ENCODE measurements around the gene TRANK1. TPM values are rescaled to one million over a fixed set of nuclear protein-coding genes. Genes with fewer than 3 reads are reported as not detected.

Gene TRANK1
- total and polyA plus RNA-seq, 8 donors = 1.7 to 14.6 (median 3.4) TPM

DNA sequence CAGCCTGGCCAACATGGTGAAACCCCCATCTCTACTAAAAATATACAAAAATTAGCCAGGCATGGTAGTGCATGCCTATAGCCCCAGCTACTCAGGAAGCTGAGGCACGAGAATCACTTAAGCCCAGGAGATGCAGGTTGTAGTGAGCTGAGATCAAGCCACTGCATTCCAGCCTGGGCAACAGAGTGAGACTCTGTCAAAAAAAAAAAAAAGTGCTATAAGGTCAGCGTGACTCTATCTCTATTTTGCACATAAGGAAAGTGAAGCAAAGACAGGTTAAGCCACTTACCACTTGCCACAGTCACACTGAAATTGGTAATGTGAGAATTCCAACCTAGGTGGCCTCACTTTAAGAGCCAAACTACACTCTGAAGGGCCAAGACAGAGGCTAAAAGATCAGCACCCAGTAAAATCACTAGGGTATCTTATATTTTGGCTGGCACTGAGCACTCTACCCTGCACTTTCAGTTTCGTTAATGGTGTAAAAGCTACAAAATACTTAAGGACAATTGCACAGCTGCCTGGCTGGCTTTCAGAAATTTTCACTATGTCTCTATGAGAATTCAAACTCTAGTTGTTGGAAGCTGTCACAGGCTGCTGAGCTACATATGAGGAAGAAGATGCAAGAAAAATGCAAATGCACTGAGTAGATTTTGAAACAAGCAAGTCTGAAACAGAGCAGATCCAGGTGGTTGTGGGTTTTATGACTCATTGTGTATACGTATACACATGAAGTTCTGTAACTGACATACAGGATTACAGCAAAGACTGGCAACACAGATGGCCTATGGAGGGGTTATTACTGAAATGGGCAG, 32.7 kb downstream of the TRANK1 start:
- intact Hi-C loops (cut with DNase I) = no loop called here
- FAIRE-seq (no peak), ATAC-seq (peak; percentile 47 to 85 (median 73)), DNase-seq (no peak)
- H3K4me3 ChIP-seq = peak overlapping the region in 1 of 4 donors; percentile 11
- peaks cover 0 to 7% (median 0%) of the 10 kb centered on the region in 3 donors for H3K4me1 ChIP-seq
- no peaks in the 10 kb centered on the region for H3K36me3 ChIP-seq
- H3K27ac ChIP-seq = peak overlapping the region in 2 of 4 donors; percentile 40 to 65
- WGBS, 2 donors = 63 to 68% methylated on average over 4 of the region's 4 CpGs
- H3K9me3 ChIP-seq = no peaks in the 10 kb centered on the region
- TF ChIP-seq, protein P1, sequence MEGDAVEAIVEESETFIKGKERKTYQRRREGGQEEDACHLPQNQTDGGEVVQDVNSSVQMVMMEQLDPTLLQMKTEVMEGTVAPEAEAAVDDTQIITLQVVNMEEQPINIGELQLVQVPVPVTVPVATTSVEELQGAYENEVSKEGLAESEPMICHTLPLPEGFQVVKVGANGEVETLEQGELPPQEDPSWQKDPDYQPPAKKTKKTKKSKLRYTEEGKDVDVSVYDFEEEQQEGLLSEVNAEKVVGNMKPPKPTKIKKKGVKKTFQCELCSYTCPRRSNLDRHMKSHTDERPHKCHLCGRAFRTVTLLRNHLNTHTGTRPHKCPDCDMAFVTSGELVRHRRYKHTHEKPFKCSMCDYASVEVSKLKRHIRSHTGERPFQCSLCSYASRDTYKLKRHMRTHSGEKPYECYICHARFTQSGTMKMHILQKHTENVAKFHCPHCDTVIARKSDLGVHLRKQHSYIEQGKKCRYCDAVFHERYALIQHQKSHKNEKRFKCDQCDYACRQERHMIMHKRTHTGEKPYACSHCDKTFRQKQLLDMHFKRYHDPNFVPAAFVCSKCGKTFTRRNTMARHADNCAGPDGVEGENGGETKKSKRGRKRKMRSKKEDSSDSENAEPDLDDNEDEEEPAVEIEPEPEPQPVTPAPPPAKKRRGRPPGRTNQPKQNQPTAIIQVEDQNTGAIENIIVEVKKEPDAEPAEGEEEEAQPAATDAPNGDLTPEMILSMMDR (IDR thresholded peaks at IDR 0.05) = no peak
- H3K27me3 ChIP-seq = no peaks in the 10 kb centered on the region

DNA sequence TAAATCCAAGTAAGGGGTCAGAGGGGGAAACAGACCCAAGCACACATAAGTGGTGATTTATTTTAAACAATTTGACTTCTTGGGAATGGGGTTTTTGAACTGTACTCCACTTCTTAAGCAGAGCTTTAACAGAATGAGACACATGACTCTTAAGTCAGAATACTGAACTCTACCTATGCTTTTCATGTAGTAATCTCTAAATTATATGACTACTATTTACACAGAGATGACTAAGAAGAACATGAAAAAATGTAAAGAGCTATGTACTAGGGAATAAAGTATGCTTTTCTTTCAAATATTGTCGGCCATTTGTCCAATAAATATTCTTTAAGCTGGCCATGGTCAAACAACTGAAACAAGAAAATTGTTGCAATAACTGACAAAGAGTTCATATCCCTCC, 35.2 kb downstream of the TRANK1 start:
- no peaks in the 10 kb centered on the region for H3K9me3 ChIP-seq
- H3K27ac ChIP-seq = no peak overlapping the region
- no peak for ATAC-seq
- peaks cover 0 to 7% (median 0%) of the 10 kb centered on the region in 3 donors for H3K4me1 ChIP-seq
- no peak overlapping the region for H3K4me3 ChIP-seq
- H3K36me3 ChIP-seq = no peaks in the 10 kb centered on the region
- FAIRE-seq = no peak
- intact Hi-C loops (cut with DNase I) = no loop called here
- 85 to 91% methylated on average over 1 of the region's 1 CpG for WGBS, 2 donors
- DNase-seq = no peak
- H3K27me3 ChIP-seq = no peaks in the 10 kb centered on the region
- TF ChIP-seq, protein P1 (IDR thresholded peaks at IDR 0.05) = no peak

DNA sequence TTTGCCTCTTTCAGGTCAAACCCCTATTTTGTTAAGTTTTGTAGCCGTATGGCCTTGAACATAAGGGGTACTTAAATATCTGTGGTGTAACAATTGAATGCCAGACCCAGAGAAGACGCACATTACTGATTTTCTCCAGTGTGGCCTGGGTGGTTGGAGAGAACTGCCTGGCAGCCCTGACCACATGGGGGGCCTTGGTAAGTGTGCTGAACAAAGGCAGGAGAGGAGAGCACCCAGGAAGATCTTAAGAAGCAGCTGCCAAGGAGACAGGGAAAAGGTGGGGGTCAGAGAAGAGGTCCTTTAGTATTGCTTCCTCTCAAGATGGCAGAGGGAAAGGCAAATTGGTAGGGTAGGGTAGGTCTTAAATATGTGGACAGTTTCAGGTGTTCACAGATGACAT, 35.7 kb downstream of the TRANK1 start:
- 90 to 92% methylated on average over 2 of the region's 2 CpGs for WGBS, 2 donors
- Histone ChIP-seq H3K9me3 (no peaks in the 10 kb centered on the region), H3K27ac (no peak overlapping the region), H3K36me3 (no peaks in the 10 kb centered on the region), H3K4me1 (peaks cover 0 to 7% (median 0%) of the 10 kb centered on the region in 3 donors), H3K27me3 (no peaks in the 10 kb centered on the region), H3K4me3 (no peak overlapping the region)
- no peak for DNase-seq
- intact Hi-C loops (cut with DNase I) = no loop called here
- TF ChIP-seq, protein P1 (IDR thresholded peaks at IDR 0.05) = no peak
- FAIRE-seq = no peak
- ATAC-seq = no peak

DNA sequence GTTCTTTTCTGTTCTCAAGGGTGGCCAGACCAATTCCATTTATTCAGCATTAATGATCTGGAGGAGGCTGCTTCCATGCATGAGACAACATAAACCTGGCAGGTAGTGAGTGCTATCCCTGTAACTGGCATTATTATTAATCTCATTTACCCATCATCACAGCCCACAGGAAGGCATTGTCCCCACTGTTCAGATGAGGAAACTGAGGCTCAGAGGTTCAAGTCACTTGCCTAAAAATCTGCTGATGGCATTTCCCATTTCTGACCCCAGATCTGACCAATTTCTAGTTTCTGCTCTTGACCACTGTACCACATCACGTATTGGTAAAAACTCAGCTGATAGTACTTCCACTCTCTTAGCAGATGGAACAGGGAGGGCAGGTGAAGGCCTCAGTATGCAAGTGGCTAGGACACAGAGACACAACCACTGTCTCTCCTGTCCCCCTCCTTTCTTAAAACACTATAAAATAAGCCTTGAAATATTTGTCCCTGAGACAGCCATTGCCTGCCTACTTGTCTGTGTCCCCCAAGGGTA, 36.1 kb downstream of the TRANK1 start:
- ATAC-seq (peak in 1 of 4 donors; percentile 3), DNase-seq (no peak), FAIRE-seq (no peak)
- 79 to 82% methylated on average over 1 of the region's 1 CpG for WGBS, 2 donors
- TF ChIP-seq, protein P1 (IDR thresholded peaks at IDR 0.05) = no peak
- H3K36me3 ChIP-seq = no peaks in the 10 kb centered on the region
- peaks cover 0 to 7% (median 0%) of the 10 kb centered on the region in 3 donors for H3K4me1 ChIP-seq
- peak overlapping the region in 3 of 4 donors; percentile 24 to 46 (median 31) for H3K4me3 ChIP-seq
- no peaks in the 10 kb centered on the region for H3K9me3 ChIP-seq
- intact Hi-C loops (cut with DNase I) = no loop called here
- peak overlapping the region in 2 of 4 donors; percentile 69 to 76 for H3K27ac ChIP-seq
- H3K27me3 ChIP-seq = no peaks in the 10 kb centered on the region
